HT-29 (cell line): ENCODE measurements around the gene RGS11. TPM values are rescaled to one million over a fixed set of nuclear protein-coding genes. Genes with fewer than 3 reads are reported as not detected.
A peak's percentile ranks its signal among the peaks of the same experiment; 100 is the strongest.
"Not testable (repeated sequence)": the region's sequence is repeated elsewhere in the genome, so short reads cannot be mapped to it uniquely, and the experiment has no call there.

Source experiments
- DNase-seq: peaks from one replicate; pipeline ENCODE4 v3.0.0-alpha.2; 2015; ENCODE audit warnings: low spot score
- total RNA-seq: library from RNA; depleted of rRNA; stranded (reverse); fragments of >200 nt; shearing (Covaris generic); gene quantifications from 2 replicates; pipeline ENCODE4 v1.2.3, GENCODE V29; 2014; rRNA removed

The RGS11 gene
- total RNA-seq, 1 experiment from 2014 or later, result 0.41 TPM

- no peak for DNase-seq
These were observed 44.8 kb downstream of the RGS11 start for GRCh38 chr16:230949-231348.

GRCh38 chr16:230351-230750 lies 45.4 kb downstream of the RGS11 start:
- not testable (repeated sequence) for DNase-seq

DNA sequence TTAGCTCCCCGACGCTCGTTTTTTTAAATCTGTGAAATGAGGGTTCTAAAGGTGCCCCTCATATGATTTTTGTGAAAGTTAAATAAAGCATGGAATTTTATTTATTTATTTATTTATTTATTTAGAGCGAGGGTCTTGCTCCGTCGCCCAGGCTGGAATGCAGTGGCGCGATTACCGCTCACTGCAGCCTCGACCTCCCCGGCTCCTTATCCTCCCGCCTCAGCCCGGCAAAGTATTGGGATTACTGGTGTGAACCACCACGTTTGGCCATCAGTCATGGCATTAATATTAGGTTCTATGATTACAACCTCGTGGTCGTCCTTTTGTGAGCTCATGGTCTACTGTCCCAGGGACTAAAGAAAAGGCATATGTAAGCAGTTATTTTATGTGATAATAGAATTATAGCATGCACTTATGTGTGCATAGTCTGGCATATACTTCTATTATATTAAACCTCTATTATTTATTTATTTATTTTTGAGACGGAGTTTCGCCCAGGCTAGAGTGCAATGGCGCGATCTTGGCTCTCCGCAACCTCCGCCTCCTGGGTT lies 45.9 kb downstream of the RGS11 start:
- no peak for DNase-seq

DNA sequence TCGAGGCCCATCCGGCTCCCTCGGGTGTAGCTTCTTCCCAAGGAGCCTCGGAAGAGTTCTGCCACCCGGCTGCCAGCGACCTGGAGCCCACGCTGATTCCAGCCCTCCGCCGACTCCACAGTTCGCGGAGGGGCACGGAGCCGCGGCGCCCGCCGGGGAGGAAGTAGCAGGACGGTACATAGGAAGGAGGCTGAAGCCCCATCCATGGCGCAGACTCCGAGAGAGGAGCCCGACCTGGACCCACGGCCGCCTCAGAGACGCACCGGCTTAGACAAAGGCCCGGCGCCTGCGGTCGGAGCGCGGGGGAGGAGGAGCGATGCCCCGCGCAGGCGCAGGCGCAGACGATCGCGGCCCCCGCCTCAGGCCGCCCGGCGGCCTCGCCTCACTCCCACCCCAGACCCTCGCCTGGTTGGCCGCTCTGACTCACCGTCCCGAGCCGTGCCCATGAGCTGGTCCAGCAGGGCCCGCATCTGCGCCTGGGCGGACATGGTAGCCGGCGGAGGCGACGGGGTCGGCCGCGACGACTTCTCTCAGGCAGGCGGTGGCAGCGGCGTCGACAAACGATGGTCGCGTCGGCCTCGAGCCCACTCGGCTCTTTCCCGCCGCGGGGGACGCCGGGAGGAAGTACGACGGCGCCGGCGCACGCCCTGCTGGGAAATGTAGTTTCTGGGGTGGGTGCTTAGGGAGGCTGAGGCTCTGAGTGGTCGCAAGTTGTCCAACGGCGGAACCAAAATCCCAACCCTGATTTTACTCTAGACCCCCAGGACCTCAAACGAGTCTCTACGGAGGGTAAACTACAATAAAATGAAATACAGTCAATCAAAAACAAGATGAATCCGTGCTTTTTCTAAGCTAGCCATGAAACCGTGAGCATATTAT lies 46.7 kb downstream of the RGS11 start, which contains the start of gene LUC7L:
TSS of gene LUC7L (minus strand) at position 598 of the 879 bp plus-strand sequence. CDS start at position 488, 110 bp downstream.
- DNase-seq, result peak; percentile 84

DNA sequence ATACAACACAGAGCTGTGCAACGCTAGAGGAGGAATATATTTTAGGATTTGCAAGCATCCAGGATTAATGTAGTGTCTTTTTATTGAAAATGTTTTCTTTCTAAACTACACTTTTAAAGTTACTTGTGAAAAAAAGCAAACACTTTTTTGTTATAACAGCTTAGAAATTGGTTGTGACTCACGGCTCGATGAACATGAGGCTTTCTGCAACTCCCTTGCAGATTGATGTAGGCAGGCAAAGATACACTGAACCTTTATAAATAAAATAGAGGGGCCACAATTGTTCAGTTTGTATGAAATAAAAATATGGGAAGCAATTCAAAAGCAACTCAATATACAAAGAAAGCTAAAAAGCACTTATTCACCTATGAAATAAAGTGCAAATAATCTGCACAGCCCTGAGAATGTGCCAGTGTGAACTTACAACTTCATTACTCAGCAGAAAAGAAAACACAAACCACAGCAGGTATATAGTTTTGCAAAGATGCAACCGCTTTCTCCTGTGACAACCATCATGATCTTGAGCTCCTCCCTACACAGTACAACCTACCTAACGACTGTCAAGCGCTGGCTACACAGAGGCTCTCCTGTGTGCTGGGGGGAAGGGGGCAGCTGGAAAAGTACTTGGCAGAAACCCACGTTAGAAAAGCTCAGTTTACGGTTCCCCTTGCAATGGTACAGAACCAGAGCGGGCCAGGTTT lies 47.4 kb downstream of the RGS11 start:
- no peak for DNase-seq

DNA sequence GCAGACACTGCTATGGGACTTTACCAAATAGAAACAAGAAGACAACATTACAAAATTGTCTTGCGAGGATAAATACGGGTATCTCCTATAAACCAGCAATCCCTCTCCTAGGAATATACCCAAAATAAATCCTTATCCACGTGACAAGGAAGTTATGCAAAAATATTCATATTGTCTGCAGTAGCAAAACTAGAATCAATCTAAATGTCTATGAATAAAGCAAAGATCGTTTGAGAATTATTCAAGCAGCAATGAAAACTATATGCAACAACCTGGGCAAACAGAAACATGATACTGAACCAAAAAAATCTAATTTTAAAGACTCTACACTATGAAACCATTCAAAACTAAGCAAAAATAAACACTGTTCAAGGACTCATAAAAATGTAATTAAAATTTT lies 55.7 kb downstream of the RGS11 start:
- DNase-seq, result no peak

Other genes with a start within 250 kb of the RGS11 start
- gene POLR3K, start 222.3 kb downstream of the RGS11 start, total RNA-seq, result 19.8 and 26.8 TPM in 2 replicates
- 64.8 and 67.5 TPM in 2 replicates for gene SNRNP25, start 222.1 kb downstream of the RGS11 start, total RNA-seq
- gene RHBDF1, start 203.3 kb downstream of the RGS11 start, total RNA-seq, result 265 and 291 TPM in 2 replicates
- gene MPG, start 197.7 kb downstream of the RGS11 start, total RNA-seq, result 332 and 334 TPM in 2 replicates
- gene NPRL3, start 137.3 kb downstream of the RGS11 start, total RNA-seq, result 15.3 and 19.4 TPM in 2 replicates
- not detected in 2 replicates for gene HBZ, start 123.3 kb downstream of the RGS11 start, total RNA-seq
- not detected in 2 replicates for gene HBM, start 110.0 kb downstream of the RGS11 start, total RNA-seq
- gene HBA2, start 103.1 kb downstream of the RGS11 start, total RNA-seq, result not detected in 2 replicates
- gene HBA1, start 99.3 kb downstream of the RGS11 start, total RNA-seq, result not detected in 2 replicates
- gene HBQ1, start 95.5 kb downstream of the RGS11 start, total RNA-seq, result not detected in 2 replicates
- 46.2 and 48.6 TPM in 2 replicates for gene LUC7L, start 46.5 kb downstream of the RGS11 start, total RNA-seq
- gene FAM234A, start 41.1 kb downstream of the RGS11 start, total RNA-seq, result 36.5 and 44.0 TPM in 2 replicates
- 33.1 and 52.0 TPM in 2 replicates for gene ARHGDIG, start 4.6 kb upstream of the RGS11 start, total RNA-seq
- gene PDIA2, start 7.2 kb upstream of the RGS11 start, total RNA-seq, result 3.0 and 6.3 TPM in 2 replicates
- gene AXIN1, start 76.8 kb upstream of the RGS11 start, total RNA-seq, result 77.0 and 88.4 TPM in 2 replicates
- 223 and 226 TPM in 2 replicates for gene MRPL28, start 94.6 kb upstream of the RGS11 start, total RNA-seq
- 150 and 161 TPM in 2 replicates for gene PGAP6, start 106.0 kb upstream of the RGS11 start, total RNA-seq
- 25.3 and 29.0 TPM in 2 replicates for gene NME4, start 121.3 kb upstream of the RGS11 start, total RNA-seq
- 25.2 and 29.1 TPM in 2 replicates for gene DECR2, start 125.9 kb upstream of the RGS11 start, total RNA-seq
- gene RAB11FIP3, start 149.7 kb upstream of the RGS11 start, total RNA-seq, result 5.2 and 9.5 TPM in 2 replicates